H9 (cell line): ENCODE data around the gene RBP2. TPM values are rescaled to one million over a fixed set of nuclear protein-coding genes. Genes with fewer than 3 reads are reported as not detected.

ENCODE experiments used
- DNase-seq: peaks from one replicate; pipeline ENCODE4 v3.0.0-alpha.2; 2017
- H2AFZ ChIP-seq: one replicate; pipeline ENCODE4 v1.6.1; 2013; ENCODE audit warnings: mild to moderate bottlenecking, low read length, control low read depth, moderate library complexity
- H2AK5ac ChIP-seq: 2 replicates; pipeline ENCODE4 v1.6.1; 2013; ENCODE audit warnings: low read length, control low read depth, mixed read lengths; ENCODE audit not compliant: insufficient read length
- H2BK120ac ChIP-seq: one replicate; pipeline ENCODE4 v1.6.1; 2013; ENCODE audit warnings: low read depth, mild to moderate bottlenecking, low read length, control low read depth, inconsistent platforms; ENCODE audit not compliant: poor library complexity, severe bottlenecking
- H2BK12ac ChIP-seq: 2 replicates; pipeline ENCODE4 v1.6.1; 2013; ENCODE audit warnings: low read length, control low read depth, mixed read lengths, low read depth; ENCODE audit not compliant: insufficient read length
- H2BK15ac ChIP-seq: 2 replicates; pipeline ENCODE4 v1.6.1; 2013; ENCODE audit warnings: low read depth, low read length, control low read depth
- H2BK20ac ChIP-seq: one replicate; pipeline ENCODE4 v1.6.1; 2013; ENCODE audit warnings: low read depth, mild to moderate bottlenecking, low read length, control low read depth, inconsistent platforms; ENCODE audit not compliant: poor library complexity, severe bottlenecking
- H2BK5ac ChIP-seq: 2 replicates; pipeline ENCODE4 v1.6.1; 2013; ENCODE audit warnings: low read length, control low read depth, mixed read lengths; ENCODE audit not compliant: insufficient read length
- H3K14ac ChIP-seq: 2 replicates; pipeline ENCODE4 v1.6.1; 2013; ENCODE audit warnings: low read length, control low read depth; ENCODE audit not compliant: insufficient read depth
- H3K18ac ChIP-seq: 2 replicates; pipeline ENCODE4 v1.6.1; 2013; ENCODE audit warnings: low read depth, mild to moderate bottlenecking, mixed read lengths, low read length, control low read depth; ENCODE audit not compliant: insufficient read length
- H3K23ac ChIP-seq: 2 replicates; pipeline ENCODE4 v1.6.1; 2013; ENCODE audit warnings: low read length, control low read depth, mixed read lengths, low read depth; ENCODE audit not compliant: insufficient read length
- H3K23me2 ChIP-seq: 2 replicates; pipeline ENCODE4 v1.6.1; 2013; ENCODE audit warnings: low read depth, mild to moderate bottlenecking, mixed read lengths, low read length, control low read depth; ENCODE audit not compliant: insufficient read length, poor library complexity, severe bottlenecking
- H3K27ac ChIP-seq: 2 replicates; pipeline ENCODE4 v1.5.1; 2013; ENCODE audit warnings: low read length, control low read depth, mixed read lengths, low read depth; ENCODE audit not compliant: insufficient read length
- H3K27me3 ChIP-seq: 2 replicates; pipeline ENCODE4 v1.6.1; 2013; ENCODE audit warnings: low read length, control low read depth, inconsistent platforms; ENCODE audit not compliant: insufficient read depth
- H3K4ac ChIP-seq: 2 replicates; pipeline ENCODE4 v1.6.1; 2013; ENCODE audit warnings: low read depth, mild to moderate bottlenecking, control low read depth, inconsistent platforms, low read length, moderate library complexity
- H3K4me1 ChIP-seq: 2 replicates; pipeline ENCODE4 v1.6.1; 2013; ENCODE audit warnings: low read length, control low read depth, inconsistent platforms; ENCODE audit not compliant: insufficient read depth
- H3K4me2 ChIP-seq: 2 replicates; pipeline ENCODE4 v1.6.1; 2013; ENCODE audit warnings: low read length, control low read depth, mixed read lengths; ENCODE audit not compliant: insufficient read length, insufficient read depth
- H3K56ac ChIP-seq: 2 replicates; pipeline ENCODE4 v1.6.1; 2013; ENCODE audit warnings: low read depth, mild to moderate bottlenecking, mixed read lengths, low read length, control low read depth; ENCODE audit not compliant: insufficient read length
- H3K79me1 ChIP-seq: 2 replicates; pipeline ENCODE4 v1.6.1; 2013; ENCODE audit warnings: low read depth, mild to moderate bottlenecking, moderate library complexity, low read length, control low read depth, inconsistent platforms; ENCODE audit not compliant: insufficient read depth, poor library complexity, severe bottlenecking
- H3K79me2 ChIP-seq: 2 replicates; pipeline ENCODE4 v1.6.1; 2013; ENCODE audit warnings: low read length, control low read depth, inconsistent platforms; ENCODE audit not compliant: insufficient read depth
- H3K9ac ChIP-seq: 2 replicates; pipeline ENCODE4 v1.6.1; 2013; ENCODE audit warnings: low read length, control low read depth, mixed read lengths; ENCODE audit not compliant: insufficient read length; ENCODE audit errors: extremely low read depth
- H3K9me3 ChIP-seq: one replicate; pipeline ENCODE4 v1.6.1; 2013; ENCODE audit warnings: low read depth, low read length, inconsistent platforms; ENCODE audit not compliant: control insufficient read depth
- H3T11ph ChIP-seq: one replicate; pipeline ENCODE4 v1.6.1; 2013; ENCODE audit warnings: mild to moderate bottlenecking, low read length, control low read depth, inconsistent platforms
- H4K20me1 ChIP-seq: one replicate; pipeline ENCODE4 v1.6.1; 2013; ENCODE audit not compliant: control insufficient read depth, insufficient read length, insufficient read depth
- H4K5ac ChIP-seq: 2 replicates; pipeline ENCODE4 v1.6.1; 2013; ENCODE audit warnings: low read depth, mild to moderate bottlenecking, mixed read lengths, low read length, control low read depth; ENCODE audit not compliant: insufficient read length
- H4K8ac ChIP-seq: replicated peaks from 2 replicates; pipeline ENCODE4 v1.6.1; 2013; ENCODE audit warnings: low read length, control low read depth, mixed read lengths, low read depth; ENCODE audit not compliant: insufficient read length
- H4K91ac ChIP-seq: 2 replicates; pipeline ENCODE4 v1.6.1; 2013; ENCODE audit warnings: low read depth, mild to moderate bottlenecking, moderate library complexity, mixed read lengths, low read length, control low read depth; ENCODE audit not compliant: insufficient read length
- H3K27ac Mint-ChIP-seq, 3 experiments: 2 replicates in 2 of 3; 3 replicates in 1 of 3; pipeline ENCODE4 v1.8.0; 2020 to 2021; ENCODE audit warnings: mixed read lengths in 3 of 3, mild to moderate bottlenecking in 1 of 3, moderate library complexity in 1 of 3
- H3K27me3 Mint-ChIP-seq: 2 replicates; pipeline ENCODE4 v1.8.0; 2021; ENCODE audit warnings: low read depth, mild to moderate bottlenecking, moderate library complexity, mixed read lengths
- H3K36me3 Mint-ChIP-seq, 3 experiments: 2 replicates in 2 of 3; 3 replicates in 1 of 3; pipeline ENCODE4 v1.8.0; 2020 to 2021; ENCODE audit warnings: low read depth in 3 of 3, mixed read lengths in 3 of 3; ENCODE audit not compliant: insufficient read depth in 1 of 3
- H3K4me1 Mint-ChIP-seq, 2 experiments: 2 replicates each; pipeline ENCODE4 v1.8.0; 2020; ENCODE audit warnings: mixed read lengths in 2 of 2
- H3K4me3 Mint-ChIP-seq, 2 experiments: 2 replicates in 1 of 2; 3 replicates in 1 of 2; pipeline ENCODE4 v1.8.0; 2020 to 2021; ENCODE audit warnings: mild to moderate bottlenecking in 2 of 2, mixed read lengths in 2 of 2, moderate library complexity in 1 of 2
- H3K9me3 Mint-ChIP-seq, 2 experiments: 2 replicates in 1 of 2; 3 replicates in 1 of 2; pipeline ENCODE4 v1.8.0; 2020; ENCODE audit warnings: mild to moderate bottlenecking in 2 of 2, mixed read lengths in 2 of 2, moderate library complexity in 1 of 2
- total RNA-seq: library from RNA; stranded (reverse); gene quantifications from 2 replicates; pipeline ENCODE4 v1.2.1, GENCODE V29; 2021
- TF ChIP-seq, protein P1 (sequence below): fragments of 200-600 bp; sonication (generic); conservative IDR thresholded peaks from 3 replicates; pipeline ENCODE4 v1.8.0; 2021; ENCODE audit warnings: antibody characterized with exemption, mild to moderate bottlenecking

RBP2 gene
- total RNA-seq, 1 experiment from 2014 or later, result not detected

DNA sequence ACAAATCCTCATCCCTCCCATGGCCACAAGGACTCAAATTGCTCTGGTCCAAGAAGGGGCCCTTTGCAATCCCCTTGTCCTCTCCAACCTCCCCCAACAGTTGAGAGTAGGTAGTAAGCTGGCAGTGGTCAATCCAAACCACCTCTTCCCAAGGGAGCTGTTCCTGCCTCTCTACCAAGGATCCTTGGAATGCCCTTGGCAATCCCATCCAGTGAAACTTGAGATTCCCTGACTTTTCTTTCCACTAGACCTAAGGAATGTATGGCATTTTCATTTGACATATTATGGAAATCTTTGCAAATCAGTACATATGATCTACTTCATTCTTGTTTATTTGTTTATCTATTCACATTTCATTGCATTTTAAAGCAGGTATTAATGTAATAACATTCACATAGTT lies 4.8 kb upstream of the RBP2 start:
- TF ChIP-seq, protein P1, sequence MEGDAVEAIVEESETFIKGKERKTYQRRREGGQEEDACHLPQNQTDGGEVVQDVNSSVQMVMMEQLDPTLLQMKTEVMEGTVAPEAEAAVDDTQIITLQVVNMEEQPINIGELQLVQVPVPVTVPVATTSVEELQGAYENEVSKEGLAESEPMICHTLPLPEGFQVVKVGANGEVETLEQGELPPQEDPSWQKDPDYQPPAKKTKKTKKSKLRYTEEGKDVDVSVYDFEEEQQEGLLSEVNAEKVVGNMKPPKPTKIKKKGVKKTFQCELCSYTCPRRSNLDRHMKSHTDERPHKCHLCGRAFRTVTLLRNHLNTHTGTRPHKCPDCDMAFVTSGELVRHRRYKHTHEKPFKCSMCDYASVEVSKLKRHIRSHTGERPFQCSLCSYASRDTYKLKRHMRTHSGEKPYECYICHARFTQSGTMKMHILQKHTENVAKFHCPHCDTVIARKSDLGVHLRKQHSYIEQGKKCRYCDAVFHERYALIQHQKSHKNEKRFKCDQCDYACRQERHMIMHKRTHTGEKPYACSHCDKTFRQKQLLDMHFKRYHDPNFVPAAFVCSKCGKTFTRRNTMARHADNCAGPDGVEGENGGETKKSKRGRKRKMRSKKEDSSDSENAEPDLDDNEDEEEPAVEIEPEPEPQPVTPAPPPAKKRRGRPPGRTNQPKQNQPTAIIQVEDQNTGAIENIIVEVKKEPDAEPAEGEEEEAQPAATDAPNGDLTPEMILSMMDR, result no peak
- Histone ChIP-seq H4K5ac (no peak overlapping the region), H2BK20ac (no peak overlapping the region), H3K56ac (no peak overlapping the region), H3K14ac (no peak overlapping the region), H3K27me3 (no peaks in the 10 kb centered on the region), H2BK5ac (no peak overlapping the region), H2BK120ac (no peak overlapping the region), H4K20me1 (no peaks in the 10 kb centered on the region), H3K4me2 (no peak overlapping the region), H2BK12ac (no peak overlapping the region), H3K9me3 (no peaks in the 10 kb centered on the region), H3K79me2 (no peaks in the 10 kb centered on the region), H3K23me2 (no peaks in the 10 kb centered on the region), H3K9ac (no peak overlapping the region), H4K91ac (no peak overlapping the region), H3K79me1 (no peaks in the 10 kb centered on the region), H2BK15ac (no peak overlapping the region), H2AFZ (no peak overlapping the region), H3K18ac (no peak overlapping the region), H3K4ac (no peak overlapping the region), H4K8ac (no peak overlapping the region), H3K4me1 (0 out of 2 replicates have a peak, but pooled peaks cover 3% of the 10 kb centered on the region), H3K27ac (no peak overlapping the region), H3T11ph (no peak overlapping the region), H3K23ac (no peak overlapping the region), H2AK5ac (no peak overlapping the region)
- H3K4me3 Mint-ChIP-seq, result no peak overlapping the region
- no peaks in the 10 kb centered on the region for H3K27me3 Mint-ChIP-seq
- peaks cover 11 to 13% of the 10 kb centered on the region in 2 experiments for H3K4me1 Mint-ChIP-seq
- no peak for DNase-seq
- H3K36me3 Mint-ChIP-seq, result no peaks in the 10 kb centered on the region; a peak in 1 of 7 replicates
- peak overlapping the region in 1 of 3 experiments; percentile 37; a peak in 1 of 7 replicates for H3K27ac Mint-ChIP-seq
- 0 out of 5 replicates have a peak, but pooled peaks cover 0 to 2% of the 10 kb centered on the region in 2 experiments for H3K9me3 Mint-ChIP-seq
